Ammon's horn (tissue), 1 donor: Measurements from ENCODE around the gene DBP.

Source experiments
- DNase-seq: peaks from one replicate; pipeline ENCODE4 v3.0.0-alpha.2; 2016; ENCODE audit warnings: low spot score

DBP gene

GRCh38 chr19:48627201-48627864, 9.8 kb downstream of the DBP start:
- DNase-seq, result no peak

- no peak for DNase-seq
Measured at GRCh38 chr19:48625891-48626327, 11.3 kb downstream of the DBP start.

DNA sequence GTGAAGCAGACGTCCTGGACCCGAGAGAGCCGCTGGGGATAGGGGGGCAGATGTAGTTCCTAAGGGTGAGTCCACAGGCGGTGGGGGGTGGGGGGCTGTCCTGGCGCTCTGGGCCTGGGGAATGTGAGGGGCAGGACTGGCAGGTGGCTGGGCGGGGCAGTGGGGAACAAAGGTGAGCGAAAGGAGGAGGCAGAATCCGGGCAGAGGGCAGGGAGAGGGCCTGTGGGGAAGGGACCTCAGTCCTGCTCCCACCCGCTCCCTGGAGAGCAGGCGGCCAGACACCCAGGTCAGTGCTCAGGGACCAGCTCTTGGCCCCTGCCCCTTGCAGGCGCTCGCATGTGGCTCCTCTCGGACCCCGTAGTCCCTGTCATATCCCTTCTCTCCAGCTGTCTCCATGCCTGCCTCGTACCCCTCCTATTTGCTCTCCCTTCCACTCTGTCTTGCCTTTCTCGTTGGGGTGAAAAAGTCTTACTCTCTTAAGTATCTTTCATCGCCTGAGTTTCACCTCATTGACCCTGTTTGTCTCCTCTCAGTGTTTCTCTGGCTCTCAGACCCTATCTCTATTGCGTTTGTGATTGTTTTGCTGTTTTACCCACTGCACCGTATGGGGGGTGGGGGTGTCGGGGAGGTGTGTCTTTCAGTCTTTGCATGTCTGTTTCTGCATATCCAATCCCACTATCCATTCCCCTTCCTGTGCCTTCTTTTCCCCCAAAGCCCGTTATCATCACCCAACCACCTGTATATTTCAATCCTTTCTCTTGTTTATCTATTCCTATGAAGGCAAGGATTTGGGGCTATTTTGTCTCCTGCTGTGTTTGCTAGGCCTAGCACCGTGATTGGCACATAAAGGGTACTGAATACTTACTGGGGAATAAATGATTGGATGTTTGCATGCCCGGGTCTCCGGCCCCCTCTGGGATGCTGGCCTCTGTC, 12.1 kb downstream of the DBP start:
- DNase-seq, result no peak

GRCh38 chr19:48624067-48624594, 13.0 kb downstream of the DBP start:
- DNase-seq, result peak; percentile 99

DNA sequence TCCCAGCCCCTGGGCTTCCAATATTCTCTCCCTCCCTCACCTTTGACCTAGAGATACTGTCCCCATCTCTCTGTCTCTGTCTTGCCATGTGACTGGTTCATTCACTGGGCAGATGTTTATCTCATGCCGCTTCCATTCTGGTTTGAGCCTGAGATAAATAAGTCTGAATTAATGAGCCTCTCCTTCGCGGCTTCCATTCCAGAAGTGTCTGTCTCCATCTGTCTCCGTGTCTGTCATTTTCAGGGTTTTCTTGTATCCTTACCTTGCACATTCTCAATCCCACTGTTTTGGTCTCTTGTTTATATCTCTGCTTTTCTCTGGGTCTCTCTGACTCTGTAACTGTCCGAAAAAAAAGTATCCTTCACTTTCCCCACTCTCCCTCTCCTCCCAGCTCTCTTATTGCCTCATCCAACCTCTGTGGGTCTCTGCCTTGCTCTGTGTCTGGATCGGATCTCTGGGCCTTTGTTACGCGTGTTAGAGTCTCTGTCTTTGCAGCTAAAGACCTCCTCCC, 13.6 kb downstream of the DBP start:
- no peak for DNase-seq

- no peak for DNase-seq
Measured at GRCh38 chr19:48619692-48620585, 17.2 kb downstream of the DBP start.

DNA sequence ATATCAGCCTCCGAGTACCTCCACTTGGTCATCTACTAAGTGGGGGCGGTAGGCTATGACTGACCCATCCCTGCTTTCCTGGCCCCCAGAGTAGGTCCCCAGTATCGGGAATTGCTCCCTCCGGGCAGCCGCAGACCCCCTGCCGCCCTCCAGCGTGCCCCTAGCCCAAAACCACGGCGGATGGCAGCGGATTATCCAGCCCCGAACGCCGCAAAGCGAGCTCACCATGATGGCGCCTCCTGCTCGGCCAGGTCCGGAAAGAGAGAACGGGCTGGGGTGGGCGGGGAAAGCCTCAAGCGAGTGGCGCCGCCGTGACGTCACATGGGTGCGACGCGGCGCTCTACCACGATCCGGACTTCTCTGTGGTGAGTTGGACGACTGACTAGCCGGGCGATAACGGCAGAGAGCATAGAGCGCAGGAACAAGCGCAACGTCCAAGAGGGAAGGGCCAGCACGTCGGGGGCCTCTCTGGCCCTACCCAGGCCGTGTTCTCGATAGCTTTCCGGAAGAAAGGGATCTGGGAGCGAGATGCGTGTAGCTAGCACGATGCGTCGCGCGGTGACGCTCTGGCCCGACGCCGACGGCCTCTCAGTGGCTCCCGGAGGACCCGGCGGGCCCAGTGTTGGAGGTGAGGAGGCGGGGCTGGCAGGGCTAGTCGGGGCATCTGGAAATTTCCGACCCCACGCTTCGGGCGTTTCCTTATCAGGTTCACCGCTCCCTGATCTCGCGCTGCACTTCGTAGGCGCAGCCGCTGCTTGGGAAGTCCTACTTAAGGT, 18.1 kb downstream of the DBP start, which contains the start of the genes RPL18 and SPHK2:
Gene RPL18 (minus strand): TSS at position 263 of the 776 bp plus-strand sequence. CDS start 35 bp downstream, at position 228.
Gene SPHK2 (plus strand): TSS at position 591 of the 776 bp plus-strand sequence. CDS start 1,009 bp downstream, outside the sequence.
- peak; percentile 100 for DNase-seq

DNA sequence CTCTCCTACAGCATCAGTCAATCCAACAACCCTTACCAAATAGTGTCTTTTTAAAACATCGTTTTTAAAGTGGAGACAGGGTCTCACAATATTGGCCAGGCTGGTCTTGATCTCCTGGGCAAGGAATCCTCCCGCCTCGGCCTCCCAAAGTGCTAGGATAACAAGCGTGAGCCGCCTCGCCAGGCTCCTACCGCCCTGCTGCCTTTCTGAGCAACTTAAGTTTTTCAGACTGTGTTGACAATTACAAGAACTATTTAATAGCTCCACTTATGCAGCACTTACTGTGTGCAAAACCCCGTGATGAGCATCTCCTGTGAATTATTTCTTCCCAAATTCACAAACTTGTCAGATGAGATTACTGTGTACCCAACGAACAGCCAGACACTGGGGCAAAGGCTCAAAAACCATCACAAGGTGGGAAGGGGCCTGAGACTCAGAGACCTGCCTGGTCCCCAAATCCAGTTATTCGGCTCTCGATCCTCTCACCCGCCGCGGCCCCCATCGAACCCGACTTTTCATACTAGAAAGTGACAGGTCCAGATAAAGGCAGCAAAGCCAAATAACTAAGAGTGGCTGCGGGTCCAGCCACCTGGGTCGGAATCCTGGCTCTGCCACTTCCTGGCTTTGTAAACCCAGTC, 18.8 kb downstream of the DBP start:
- DNase-seq, result no peak

GRCh38 chr19:48617146-48617937, 19.8 kb downstream of the DBP start:
- DNase-seq, result no peak

DNA sequence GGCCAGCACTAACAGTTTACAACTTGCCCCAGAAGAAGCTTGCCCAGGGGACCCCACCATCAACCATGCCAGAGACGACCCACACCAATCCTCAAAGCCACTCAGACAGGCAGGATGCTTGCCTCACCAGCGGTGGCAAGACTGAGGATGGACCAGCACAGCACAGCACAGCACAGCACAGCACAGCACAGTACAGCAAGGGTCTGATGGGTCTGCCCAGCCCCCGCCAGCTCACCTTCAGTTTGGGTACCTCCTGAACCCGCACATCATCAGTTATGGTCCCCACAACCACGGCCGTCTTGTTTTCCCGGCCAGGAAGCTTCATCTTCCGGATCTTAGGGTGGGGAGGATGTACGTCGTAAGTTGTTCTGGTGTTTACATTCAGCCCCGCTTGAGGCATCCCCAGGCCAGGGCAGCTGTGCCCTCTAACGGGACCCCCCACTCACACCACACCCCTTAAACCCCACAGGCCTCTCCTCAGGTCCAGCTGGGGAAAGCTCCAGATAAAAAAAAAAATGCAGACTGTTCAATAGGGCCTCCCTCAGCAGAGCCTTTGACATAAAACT, 20.6 kb downstream of the DBP start:
- DNase-seq, result no peak

DNA sequence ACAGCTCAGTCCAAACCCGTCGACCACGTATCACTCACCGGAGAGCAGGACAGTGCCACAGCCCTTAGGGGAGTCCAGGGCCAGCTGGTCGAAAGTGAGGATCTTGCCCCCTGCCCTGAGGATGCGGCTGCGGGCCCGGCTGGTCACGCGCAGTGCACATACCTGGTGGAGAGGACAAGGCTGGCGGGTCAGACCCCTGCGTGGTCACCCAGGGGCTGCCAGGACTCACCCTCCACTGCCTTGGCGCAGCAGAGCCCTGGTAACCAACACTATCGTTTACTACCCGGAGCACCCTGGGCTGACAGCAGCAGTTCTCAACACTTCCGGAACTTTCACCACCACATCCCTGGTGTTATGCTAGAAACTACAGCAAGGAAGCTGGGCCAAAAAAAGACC, 21.1 kb downstream of the DBP start:
- no peak for DNase-seq

- DNase-seq, result no peak
Measured at GRCh38 chr19:48615231-48616040, 21.7 kb downstream of the DBP start.

GRCh38 chr19:48614436-48615230, 22.5 kb downstream of the DBP start, which contains the start of gene FAM83E:
FAM83E (minus strand) TSS chr19:48615076; CDS start chr19:48613372, 1,704 bp downstream.
- DNase-seq, result no peak

DNA sequence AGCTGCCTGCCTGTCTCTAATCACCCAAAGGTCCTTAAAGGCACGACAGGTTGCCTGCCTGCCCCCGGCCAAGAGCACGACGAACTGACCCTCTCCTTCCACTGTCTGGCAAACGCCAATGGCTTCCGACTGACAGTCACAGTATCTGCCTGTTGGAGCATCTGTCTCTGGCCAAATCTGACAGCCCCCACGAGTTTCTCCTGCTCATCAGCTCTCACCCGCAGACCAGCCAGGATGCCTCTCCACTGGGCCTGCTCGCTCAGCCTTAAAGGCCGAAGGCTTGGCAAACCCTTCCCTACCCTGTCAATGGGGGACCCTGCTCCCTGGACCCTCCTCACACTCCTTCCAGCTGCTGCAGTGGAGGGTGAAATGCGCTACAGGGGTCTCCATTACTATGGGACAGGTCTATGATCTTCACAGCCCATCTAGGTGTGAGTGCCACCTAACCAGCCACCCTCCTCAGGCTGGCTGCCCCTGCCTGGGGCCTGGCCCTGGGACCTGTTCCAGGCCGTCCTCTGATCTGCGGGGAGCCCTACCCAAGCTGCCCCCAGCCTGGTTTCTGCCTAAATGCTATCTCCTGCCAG, 23.2 kb downstream of the DBP start:
- DNase-seq, result no peak

GRCh38 chr19:48613024-48613851, 23.9 kb downstream of the DBP start:
- DNase-seq, result peak; percentile 69

- DNase-seq, result no peak
Measured at GRCh38 chr19:48611872-48612271, 25.3 kb downstream of the DBP start.
